Upper lobe of left lung (tissue), 4 donors: Measurements from ENCODE around the gene ANKRD63.

ENCODE experiments used
- CTCF ChIP-seq, 6 experiments: fragments of 450-650 bp in 4 of 6; fragments of 200-600 bp in 2 of 6; sonication (generic) in 2 of 6; IDR thresholded peaks; one replicate each; pipeline ENCODE4 v1.5.1; 2016 to 2019; ENCODE audit warnings: antibody characterized with exemption in 6 of 6
- EP300 ChIP-seq, 4 donors: sonication (generic); formaldehyde crosslinking; IDR thresholded peaks; one replicate each; pipeline ENCODE4 v1.5.1; 2017; ENCODE audit warnings: antibody characterized with exemption in 4 of 4, control low read depth in 2 of 4
- POLR2AphosphoS5 ChIP-seq, 2 donors: sonication (generic); formaldehyde crosslinking; IDR thresholded peaks; one replicate each; pipeline ENCODE4 v1.5.1; 2017; ENCODE audit warnings: antibody characterized with exemption in 2 of 2

- TF ChIP-seq POLR2AphosphoS5 (IDR thresholded peaks at IDR 0.05), result no peak
- no peak for TF ChIP-seq EP300 (IDR thresholded peaks at IDR 0.05)
- no peak for TF ChIP-seq CTCF (IDR thresholded peaks at IDR 0.05)
Observed at GRCh38 chr15:40259021-40259420, 23.8 kb downstream of the ANKRD63 start.
